H1 (cell line): Measurements from ENCODE around the gene NID2. TPM values are rescaled to one million over a fixed set of nuclear protein-coding genes. Genes with fewer than 3 reads are reported as not detected.

Source experiments
- CTCF ChIA-PET: fragments of 300-600 bp; sonication (Branson Sonifier 250); formaldehyde crosslinking; loops from one replicate; lab custom pipeline; 2021; ENCODE audit not compliant: partially characterized antibody; lab: Charles Lee
- POLR2A ChIA-PET: fragments of 300-600 bp; sonication (Branson Sonifier 250); formaldehyde crosslinking; loops from one replicate; lab custom pipeline; 2021; ENCODE audit warnings: inconsistent platforms; ENCODE audit not compliant: partially characterized antibody; lab: Charles Lee
- DNase-seq, 2 experiments: peaks; one replicate each; pipeline versions ENCODE4 v3.0.0 to v3.0.0-alpha.2; 2010 to 2022; ENCODE audit warnings: low spot score in 2 of 2, low read depth in 1 of 2, mixed read lengths in 1 of 2
- FAIRE-seq: peaks from 2 replicates; lab custom pipeline; 2011; peaks lifted over from hg19 to GRCh38; lab: Jason Lieb, UNC
- H2AFZ ChIP-seq: 2 replicates; pipeline ENCODE4 v1.8.1; 2012; ENCODE audit warnings: low read length, inconsistent platforms
- H2AK5ac ChIP-seq: 2 replicates; pipeline ENCODE4 v1.6.1; 2013; ENCODE audit warnings: low read depth, low read length
- H2BK120ac ChIP-seq: replicated peaks from 2 replicates; pipeline ENCODE3; 2013; ENCODE audit warnings: low read depth, low read length, inconsistent platforms
- H2BK12ac ChIP-seq: 2 replicates; pipeline ENCODE4 v1.6.1; 2013; ENCODE audit warnings: low read depth, low read length
- H2BK15ac ChIP-seq: 2 replicates; pipeline ENCODE4 v1.6.1; 2013; ENCODE audit warnings: low read length
- H2BK20ac ChIP-seq: 2 replicates; pipeline ENCODE4 v1.6.1; 2013; ENCODE audit warnings: low read length
- H2BK5ac ChIP-seq: 2 replicates; pipeline ENCODE4 v1.6.1; 2013; ENCODE audit warnings: low read depth, low read length
- H3K14ac ChIP-seq: 2 replicates; pipeline ENCODE4 v1.6.1; 2013; ENCODE audit warnings: inconsistent platforms; ENCODE audit not compliant: insufficient read length
- H3K18ac ChIP-seq: 2 replicates; pipeline ENCODE4 v1.6.1; 2013; ENCODE audit warnings: low read length; ENCODE audit errors: extremely low read depth
- H3K23ac ChIP-seq: 2 replicates; pipeline ENCODE4 v1.6.1; 2013; ENCODE audit warnings: inconsistent platforms; ENCODE audit not compliant: insufficient read length
- H3K23me2 ChIP-seq: 2 replicates; pipeline ENCODE4 v1.6.1; 2013; ENCODE audit warnings: low read depth, low read length
- H3K27ac ChIP-seq: 2 replicates; pipeline ENCODE4 v1.6.1; 2011; ENCODE audit warnings: low read depth, low read length, inconsistent platforms
- H3K27me3 ChIP-seq, 4 experiments: replicated peaks in 1 of 4; 1 replicate in 1 of 4; 2 replicates in 3 of 4; pipeline versions ENCODE4 v1.6.1 to v1.8.1; 2011 to 2013; ENCODE audit warnings: low read length in 3 of 4, mild to moderate bottlenecking in 3 of 4, inconsistent platforms in 2 of 4, mixed read lengths in 2 of 4, moderate library complexity in 1 of 4; ENCODE audit not compliant: control insufficient read depth in 3 of 4, insufficient read depth in 3 of 4; ENCODE audit errors: extremely low read depth in 1 of 4
- H3K36me3 ChIP-seq, 4 experiments: 2 replicates each; pipeline versions ENCODE4 v1.6.1 to v1.8.1; 2011 to 2013; ENCODE audit warnings: mild to moderate bottlenecking in 4 of 4, low read length in 3 of 4, moderate library complexity in 2 of 4, control low read depth in 1 of 4, inconsistent platforms in 1 of 4; ENCODE audit not compliant: insufficient read depth in 4 of 4, control insufficient read depth in 2 of 4
- H3K4ac ChIP-seq: replicated peaks from 2 replicates; pipeline ENCODE3; 2013; ENCODE audit warnings: low read length, low read depth, mixed read lengths, inconsistent platforms; ENCODE audit not compliant: insufficient read length
- H3K4me1 ChIP-seq, 4 experiments: replicated peaks in 1 of 4; 1 replicate in 1 of 4; 2 replicates in 3 of 4; pipeline versions ENCODE4 v1.6.1 to v1.8.1; 2011 to 2013; ENCODE audit warnings: low read length in 3 of 4, inconsistent platforms in 2 of 4, mixed read lengths in 1 of 4; ENCODE audit not compliant: insufficient read depth in 4 of 4, control insufficient read depth in 3 of 4
- H3K4me2 ChIP-seq, 2 experiments: 2 replicates each; pipeline versions ENCODE4 v1.6.1 to v1.8.1; 2011 to 2013; ENCODE audit warnings: low read depth in 2 of 2, low read length in 2 of 2, control low read depth in 1 of 2, inconsistent platforms in 1 of 2, mild to moderate bottlenecking in 1 of 2; ENCODE audit not compliant: insufficient read depth in 1 of 2
- H3K4me3 ChIP-seq, 4 experiments: fragments of 200-600, 300-600 bp in 1 of 4; sonication (generic), shearing (Covaris generic), sonication (Bioruptor Twin) in 1 of 4; 2 replicates each; pipeline versions ENCODE4 v1.5.1 to v1.8.1; 2011 to 2016; ENCODE audit warnings: low read length in 4 of 4, low read depth in 3 of 4, control low read depth in 2 of 4, inconsistent platforms in 2 of 4, mild to moderate bottlenecking in 2 of 4, mixed read lengths in 1 of 4, moderate library complexity in 1 of 4; ENCODE audit not compliant: insufficient read depth in 2 of 4; ENCODE audit errors: extremely low read depth in 1 of 4
- H3K56ac ChIP-seq: replicated peaks from 2 replicates; pipeline ENCODE3; 2013; ENCODE audit warnings: low read depth, mild to moderate bottlenecking, mixed read lengths, low read length, inconsistent platforms; ENCODE audit not compliant: insufficient read length
- H3K79me1 ChIP-seq: 2 replicates; pipeline ENCODE4 v1.6.1; 2013; ENCODE audit warnings: low read depth, low read length, control low read depth
- H3K79me2 ChIP-seq, 2 experiments: 2 replicates each; pipeline versions ENCODE4 v1.6.1 to v1.8.1; 2012 to 2013; ENCODE audit warnings: low read length in 2 of 2, mild to moderate bottlenecking in 2 of 2, inconsistent platforms in 1 of 2; ENCODE audit not compliant: insufficient read depth in 2 of 2, control insufficient read depth in 1 of 2
- H3K9ac ChIP-seq, 4 experiments: replicated peaks in 1 of 4; 1 replicate in 1 of 4; 2 replicates in 3 of 4; pipeline versions ENCODE4 v1.6.1 to v1.8.1; 2011 to 2013; ENCODE audit warnings: low read depth in 3 of 4, low read length in 3 of 4, control low read depth in 2 of 4, mild to moderate bottlenecking in 2 of 4, moderate library complexity in 2 of 4, inconsistent platforms in 1 of 4; ENCODE audit errors: extremely low read depth in 1 of 4
- H3K9me3 ChIP-seq, 2 experiments: 2 replicates each; pipeline versions ENCODE4 v1.6.1 to v1.8.1; 2012 to 2013; ENCODE audit warnings: mild to moderate bottlenecking in 2 of 2, moderate library complexity in 2 of 2, control low read depth in 1 of 2, inconsistent platforms in 1 of 2, low read depth in 1 of 2, low read length in 1 of 2, mixed read lengths in 1 of 2; ENCODE audit not compliant: insufficient read depth in 2 of 2
- H4K20me1 ChIP-seq, 2 experiments: replicated peaks in 1 of 2; 2 replicates each; pipeline versions ENCODE3 to v1.8.1; 2011 to 2013; ENCODE audit warnings: inconsistent platforms in 2 of 2, low read length in 2 of 2, mild to moderate bottlenecking in 1 of 2; ENCODE audit not compliant: insufficient read depth in 2 of 2, control insufficient read depth in 1 of 2
- H4K5ac ChIP-seq: 2 replicates; pipeline ENCODE4 v1.6.1; 2013; ENCODE audit warnings: low read length, low read depth, mixed read lengths, inconsistent platforms; ENCODE audit not compliant: insufficient read length
- H4K8ac ChIP-seq: 2 replicates; pipeline ENCODE4 v1.8.0; 2013; ENCODE audit warnings: mild to moderate bottlenecking, moderate library complexity, low read length, inconsistent platforms; ENCODE audit not compliant: insufficient read depth; ENCODE audit errors: extremely low read depth
- H4K91ac ChIP-seq: replicated peaks from 2 replicates; pipeline ENCODE3; 2013; ENCODE audit warnings: low read length, mixed read lengths, inconsistent platforms; ENCODE audit not compliant: insufficient read length
- BCL11A ChIP-seq, 2 experiments: IDR thresholded peaks; one replicate each; pipeline ENCODE4 v1.6.1; 2011; ENCODE audit warnings: low read depth in 2 of 2, low read length in 2 of 2, mild to moderate bottlenecking in 2 of 2
- CBX8 ChIP-seq: fragments of 300-800, 300-1000 bp; sonication (generic); IDR thresholded peaks from 2 replicates; pipeline ENCODE4 v1.7.1; 2016; ENCODE audit warnings: low read depth, low read length, borderline replicate concordance
- SAP30 ChIP-seq: fragments of 300-600 bp; sonication (generic); IDR thresholded peaks from 2 replicates; pipeline ENCODE4 v1.7.1; 2012; ENCODE audit warnings: low read length, moderate library complexity, mild to moderate bottlenecking, inconsistent platforms; ENCODE audit not compliant: insufficient read depth, insufficient replicate concordance
- SIN3A ChIP-seq, 2 experiments: IDR thresholded peaks in 1 of 2; conservative IDR thresholded peaks in 1 of 2; 2 replicates each; pipeline ENCODE4 v1.6.1; 2011 to 2012; ENCODE audit warnings: low read length in 2 of 2, improper control_type of control experiment in 1 of 2, low read depth in 1 of 2, mild to moderate bottlenecking in 1 of 2
- SIRT6 ChIP-seq: IDR thresholded peaks from one replicate; pipeline ENCODE4 v1.7.1; 2012; ENCODE audit warnings: low read length, inconsistent platforms
- TCF12 ChIP-seq: IDR thresholded peaks from 2 replicates; pipeline ENCODE4 v1.6.1; 2011; ENCODE audit warnings: low read depth, mild to moderate bottlenecking, low read length
- TEAD4 ChIP-seq: IDR thresholded peaks from 2 replicates; pipeline ENCODE4 v1.6.1; 2012; ENCODE audit warnings: low read depth, low read length, inconsistent platforms, mixed read lengths
- WGBS, 2 experiments: shearing (Covaris generic) in 1 of 2; methylation state at CpG; one replicate each; pipeline versions ENCODE4 v1.1.6 to v1.1.7; 2013 to 2015; ENCODE audit warnings: low lambda C conversion rate in 2 of 2, mixed read lengths in 2 of 2, inconsistent platforms in 1 of 2, low coverage in 1 of 2, missing lambda C conversion rate in 1 of 2; ENCODE audit not compliant: insufficient replicate concordance in 2 of 2, insufficient coverage in 1 of 2, insufficient read length in 1 of 2; ENCODE audit errors: extremely low coverage in 1 of 2, missing lambda C conversion rate in 1 of 2; 5-methylcytosine and 5-hydroxymethylcytosine counted together
- polyA plus RNA-seq, 7 experiments: library from polyadenylated mRNA; depleted of rRNA in 3 of 7; stranded (reverse) in 5 of 7; unstranded in 2 of 7; fragments of >200 nt in 5 of 7; fragments of 200-250 nt in 2 of 7; gene quantifications; 1 replicate in 5 of 7; 2 replicates in 1 of 7; 4 replicates in 1 of 7; pipeline versions ENCODE4 v1.2.1 to v1.2.3, GENCODE V29; 2011 to 2013; ENCODE audit warnings: missing spikeins in 2 of 7, mixed read lengths in 2 of 7
- total RNA-seq: library from RNA; stranded (reverse); fragmentation: NEBNext Ultra II Directional; extraction: Animal tissue kit (Norgen Biotek cat#: 25700); gene quantifications from 2 replicates; pipeline ENCODE4 v1.2.1, GENCODE V29; 2021

Gene NID2
- total and polyA plus RNA-seq, 2 of the 8 experiments (the other 6 are each of a cell fraction or from before 2014, with no cell fraction given), result 6.1 to 12.6 TPM

GRCh38 chr14:52020161-52020714, 48.6 kb downstream of the NID2 start:
- Histone ChIP-seq H3K56ac (no peak overlapping the region), H3K4me3 (no peak overlapping the region), H3K23ac (no peak overlapping the region), H2BK15ac (no peak overlapping the region), H4K91ac (no peak overlapping the region), H3K9me3 (no peaks in the 10 kb centered on the region), H3K4me2 (no peak overlapping the region), H2AK5ac (no peak overlapping the region), H3K27me3 (no peaks in the 10 kb centered on the region), H2BK120ac (no peak overlapping the region), H3K79me2 (no peaks in the 10 kb centered on the region), H3K36me3 (no peaks in the 10 kb centered on the region), H2BK12ac (no peak overlapping the region), H4K8ac (no peak overlapping the region), H3K27ac (no peak overlapping the region), H4K20me1 (no peaks in the 10 kb centered on the region), H3K23me2 (no peaks in the 10 kb centered on the region), H3K9ac (no peak overlapping the region), H3K79me1 (no peaks in the 10 kb centered on the region), H2BK5ac (0 out of 2 replicates have a peak overlapping the region, but pooled peaks have one; percentile 10), H3K14ac (no peak overlapping the region), H2BK20ac (peak overlapping the region; percentile 16; the same call in 1 of the 2 replicates), H3K4me1 (peaks cover 0 to 7% (median 4%) of the 10 kb centered on the region in 4 experiments; a peak in 2 of 7 replicates), H4K5ac (no peak overlapping the region), H3K4ac (no peak overlapping the region), H2AFZ (no peak overlapping the region), H3K18ac (no peak overlapping the region)
- ChIA-PET CTCF (interaction anchor here (0.8 to 2.5 kb wide), 9 partner anchors 11 to 112 kb away, joined by 3 to 13 read pairs (median 3); no protein-coding TSS in a partner anchor), POLR2A (interaction anchor here (1.1 kb wide), 1 partner anchor 32 kb away, joined by 3 read pairs; no protein-coding TSS in a partner anchor)
- FAIRE-seq, result no peak
- WGBS, 2 experiments, result 82% methylated on average over 5 of the region's 5 CpGs; no CpG with 5 or more reads in 1 of the 2 experiments
- no peak for DNase-seq
- TF ChIP-seq TCF12 (no peak), SIN3A (conservative IDR thresholded peaks at IDR 0.05 in 1 of 2, IDR thresholded peaks at IDR 0.05 in 1 of 2; ENCODE audit: low read depth in 1 of 2, low read length in 2 of 2) (no peak), TEAD4 (no peak), BCL11A (IDR thresholded peaks at IDR 0.05; ENCODE audit: low read depth in 2 of 2, low read length in 2 of 2) (no peak), SAP30 (no peak), CBX8 (no peak), SIRT6 (no peak)
